H1 (cell line): Measurements from ENCODE around the gene SLC17A5. TPM values are rescaled to one million over a fixed set of nuclear protein-coding genes. Genes with fewer than 3 reads are reported as not detected.
"Not testable (repeated sequence)": the region's sequence is repeated elsewhere in the genome, so short reads cannot be mapped to it uniquely, and the experiment has no call there.

Source experiments
- CTCF ChIA-PET: fragments of 300-600 bp; sonication (Branson Sonifier 250); formaldehyde crosslinking; loops from one replicate; lab custom pipeline; 2021; ENCODE audit not compliant: partially characterized antibody; lab: Charles Lee
- POLR2A ChIA-PET: fragments of 300-600 bp; sonication (Branson Sonifier 250); formaldehyde crosslinking; loops from one replicate; lab custom pipeline; 2021; ENCODE audit warnings: inconsistent platforms; ENCODE audit not compliant: partially characterized antibody; lab: Charles Lee
- DNase-seq, 2 experiments: peaks; one replicate each; pipeline versions ENCODE4 v3.0.0 to v3.0.0-alpha.2; 2010 to 2022; ENCODE audit warnings: low spot score in 2 of 2, low read depth in 1 of 2, mixed read lengths in 1 of 2
- FAIRE-seq: peaks from 2 replicates; lab custom pipeline; 2011; peaks lifted over from hg19 to GRCh38; lab: Jason Lieb, UNC
- H2AFZ ChIP-seq: 2 replicates; pipeline ENCODE4 v1.8.1; 2012; ENCODE audit warnings: low read length, inconsistent platforms
- H2AK5ac ChIP-seq: 2 replicates; pipeline ENCODE4 v1.6.1; 2013; ENCODE audit warnings: low read depth, low read length
- H2BK120ac ChIP-seq: replicated peaks from 2 replicates; pipeline ENCODE3; 2013; ENCODE audit warnings: low read depth, low read length, inconsistent platforms
- H2BK12ac ChIP-seq: 2 replicates; pipeline ENCODE4 v1.6.1; 2013; ENCODE audit warnings: low read depth, low read length
- H2BK15ac ChIP-seq: 2 replicates; pipeline ENCODE4 v1.6.1; 2013; ENCODE audit warnings: low read length
- H2BK20ac ChIP-seq: 2 replicates; pipeline ENCODE4 v1.6.1; 2013; ENCODE audit warnings: low read length
- H2BK5ac ChIP-seq: 2 replicates; pipeline ENCODE4 v1.6.1; 2013; ENCODE audit warnings: low read depth, low read length
- H3K14ac ChIP-seq: 2 replicates; pipeline ENCODE4 v1.6.1; 2013; ENCODE audit warnings: inconsistent platforms; ENCODE audit not compliant: insufficient read length
- H3K18ac ChIP-seq: 2 replicates; pipeline ENCODE4 v1.6.1; 2013; ENCODE audit warnings: low read length; ENCODE audit errors: extremely low read depth
- H3K23ac ChIP-seq: 2 replicates; pipeline ENCODE4 v1.6.1; 2013; ENCODE audit warnings: inconsistent platforms; ENCODE audit not compliant: insufficient read length
- H3K23me2 ChIP-seq: 2 replicates; pipeline ENCODE4 v1.6.1; 2013; ENCODE audit warnings: low read depth, low read length
- H3K27ac ChIP-seq: 2 replicates; pipeline ENCODE4 v1.6.1; 2011; ENCODE audit warnings: low read depth, low read length, inconsistent platforms
- H3K27me3 ChIP-seq, 4 experiments: replicated peaks in 1 of 4; 1 replicate in 1 of 4; 2 replicates in 3 of 4; pipeline versions ENCODE4 v1.6.1 to v1.8.1; 2011 to 2013; ENCODE audit warnings: low read length in 3 of 4, mild to moderate bottlenecking in 3 of 4, inconsistent platforms in 2 of 4, mixed read lengths in 2 of 4, moderate library complexity in 1 of 4; ENCODE audit not compliant: control insufficient read depth in 3 of 4, insufficient read depth in 3 of 4; ENCODE audit errors: extremely low read depth in 1 of 4
- H3K36me3 ChIP-seq, 4 experiments: 2 replicates each; pipeline versions ENCODE4 v1.6.1 to v1.8.1; 2011 to 2013; ENCODE audit warnings: mild to moderate bottlenecking in 4 of 4, low read length in 3 of 4, moderate library complexity in 2 of 4, control low read depth in 1 of 4, inconsistent platforms in 1 of 4; ENCODE audit not compliant: insufficient read depth in 4 of 4, control insufficient read depth in 2 of 4
- H3K4ac ChIP-seq: replicated peaks from 2 replicates; pipeline ENCODE3; 2013; ENCODE audit warnings: low read length, low read depth, mixed read lengths, inconsistent platforms; ENCODE audit not compliant: insufficient read length
- H3K4me1 ChIP-seq, 4 experiments: replicated peaks in 1 of 4; 1 replicate in 1 of 4; 2 replicates in 3 of 4; pipeline versions ENCODE4 v1.6.1 to v1.8.1; 2011 to 2013; ENCODE audit warnings: low read length in 3 of 4, inconsistent platforms in 2 of 4, mixed read lengths in 1 of 4; ENCODE audit not compliant: insufficient read depth in 4 of 4, control insufficient read depth in 3 of 4
- H3K4me2 ChIP-seq, 2 experiments: 2 replicates each; pipeline versions ENCODE4 v1.6.1 to v1.8.1; 2011 to 2013; ENCODE audit warnings: low read depth in 2 of 2, low read length in 2 of 2, control low read depth in 1 of 2, inconsistent platforms in 1 of 2, mild to moderate bottlenecking in 1 of 2; ENCODE audit not compliant: insufficient read depth in 1 of 2
- H3K4me3 ChIP-seq, 4 experiments: fragments of 200-600, 300-600 bp in 1 of 4; sonication (generic), shearing (Covaris generic), sonication (Bioruptor Twin) in 1 of 4; 2 replicates each; pipeline versions ENCODE4 v1.5.1 to v1.8.1; 2011 to 2016; ENCODE audit warnings: low read length in 4 of 4, low read depth in 3 of 4, control low read depth in 2 of 4, inconsistent platforms in 2 of 4, mild to moderate bottlenecking in 2 of 4, mixed read lengths in 1 of 4, moderate library complexity in 1 of 4; ENCODE audit not compliant: insufficient read depth in 2 of 4; ENCODE audit errors: extremely low read depth in 1 of 4
- H3K56ac ChIP-seq: replicated peaks from 2 replicates; pipeline ENCODE3; 2013; ENCODE audit warnings: low read depth, mild to moderate bottlenecking, mixed read lengths, low read length, inconsistent platforms; ENCODE audit not compliant: insufficient read length
- H3K79me1 ChIP-seq: 2 replicates; pipeline ENCODE4 v1.6.1; 2013; ENCODE audit warnings: low read depth, low read length, control low read depth
- H3K79me2 ChIP-seq, 2 experiments: 2 replicates each; pipeline versions ENCODE4 v1.6.1 to v1.8.1; 2012 to 2013; ENCODE audit warnings: low read length in 2 of 2, mild to moderate bottlenecking in 2 of 2, inconsistent platforms in 1 of 2; ENCODE audit not compliant: insufficient read depth in 2 of 2, control insufficient read depth in 1 of 2
- H3K9ac ChIP-seq, 4 experiments: replicated peaks in 1 of 4; 1 replicate in 1 of 4; 2 replicates in 3 of 4; pipeline versions ENCODE4 v1.6.1 to v1.8.1; 2011 to 2013; ENCODE audit warnings: low read depth in 3 of 4, low read length in 3 of 4, control low read depth in 2 of 4, mild to moderate bottlenecking in 2 of 4, moderate library complexity in 2 of 4, inconsistent platforms in 1 of 4; ENCODE audit errors: extremely low read depth in 1 of 4
- H3K9me3 ChIP-seq, 2 experiments: 2 replicates each; pipeline versions ENCODE4 v1.6.1 to v1.8.1; 2012 to 2013; ENCODE audit warnings: mild to moderate bottlenecking in 2 of 2, moderate library complexity in 2 of 2, control low read depth in 1 of 2, inconsistent platforms in 1 of 2, low read depth in 1 of 2, low read length in 1 of 2, mixed read lengths in 1 of 2; ENCODE audit not compliant: insufficient read depth in 2 of 2
- H4K20me1 ChIP-seq, 2 experiments: replicated peaks in 1 of 2; 2 replicates each; pipeline versions ENCODE3 to v1.8.1; 2011 to 2013; ENCODE audit warnings: inconsistent platforms in 2 of 2, low read length in 2 of 2, mild to moderate bottlenecking in 1 of 2; ENCODE audit not compliant: insufficient read depth in 2 of 2, control insufficient read depth in 1 of 2
- H4K5ac ChIP-seq: 2 replicates; pipeline ENCODE4 v1.6.1; 2013; ENCODE audit warnings: low read length, low read depth, mixed read lengths, inconsistent platforms; ENCODE audit not compliant: insufficient read length
- H4K8ac ChIP-seq: 2 replicates; pipeline ENCODE4 v1.8.0; 2013; ENCODE audit warnings: mild to moderate bottlenecking, moderate library complexity, low read length, inconsistent platforms; ENCODE audit not compliant: insufficient read depth; ENCODE audit errors: extremely low read depth
- H4K91ac ChIP-seq: replicated peaks from 2 replicates; pipeline ENCODE3; 2013; ENCODE audit warnings: low read length, mixed read lengths, inconsistent platforms; ENCODE audit not compliant: insufficient read length
- WGBS, 2 experiments: shearing (Covaris generic) in 1 of 2; methylation state at CpG; one replicate each; pipeline versions ENCODE4 v1.1.6 to v1.1.7; 2013 to 2015; ENCODE audit warnings: low lambda C conversion rate in 2 of 2, mixed read lengths in 2 of 2, inconsistent platforms in 1 of 2, low coverage in 1 of 2, missing lambda C conversion rate in 1 of 2; ENCODE audit not compliant: insufficient replicate concordance in 2 of 2, insufficient coverage in 1 of 2, insufficient read length in 1 of 2; ENCODE audit errors: extremely low coverage in 1 of 2, missing lambda C conversion rate in 1 of 2; 5-methylcytosine and 5-hydroxymethylcytosine counted together
- polyA plus RNA-seq, 7 experiments: library from polyadenylated mRNA; depleted of rRNA in 3 of 7; stranded (reverse) in 5 of 7; unstranded in 2 of 7; fragments of >200 nt in 5 of 7; fragments of 200-250 nt in 2 of 7; gene quantifications; 1 replicate in 5 of 7; 2 replicates in 1 of 7; 4 replicates in 1 of 7; pipeline versions ENCODE4 v1.2.1 to v1.2.3, GENCODE V29; 2011 to 2013; ENCODE audit warnings: missing spikeins in 2 of 7, mixed read lengths in 2 of 7
- total RNA-seq: library from RNA; stranded (reverse); fragmentation: NEBNext Ultra II Directional; extraction: Animal tissue kit (Norgen Biotek cat#: 25700); gene quantifications from 2 replicates; pipeline ENCODE4 v1.2.1, GENCODE V29; 2021

Gene SLC17A5
- total and polyA plus RNA-seq, 2 of the 8 experiments (the other 6 are each of a cell fraction or from before 2014, with no cell fraction given), result 11.0 to 11.9 TPM

DNA sequence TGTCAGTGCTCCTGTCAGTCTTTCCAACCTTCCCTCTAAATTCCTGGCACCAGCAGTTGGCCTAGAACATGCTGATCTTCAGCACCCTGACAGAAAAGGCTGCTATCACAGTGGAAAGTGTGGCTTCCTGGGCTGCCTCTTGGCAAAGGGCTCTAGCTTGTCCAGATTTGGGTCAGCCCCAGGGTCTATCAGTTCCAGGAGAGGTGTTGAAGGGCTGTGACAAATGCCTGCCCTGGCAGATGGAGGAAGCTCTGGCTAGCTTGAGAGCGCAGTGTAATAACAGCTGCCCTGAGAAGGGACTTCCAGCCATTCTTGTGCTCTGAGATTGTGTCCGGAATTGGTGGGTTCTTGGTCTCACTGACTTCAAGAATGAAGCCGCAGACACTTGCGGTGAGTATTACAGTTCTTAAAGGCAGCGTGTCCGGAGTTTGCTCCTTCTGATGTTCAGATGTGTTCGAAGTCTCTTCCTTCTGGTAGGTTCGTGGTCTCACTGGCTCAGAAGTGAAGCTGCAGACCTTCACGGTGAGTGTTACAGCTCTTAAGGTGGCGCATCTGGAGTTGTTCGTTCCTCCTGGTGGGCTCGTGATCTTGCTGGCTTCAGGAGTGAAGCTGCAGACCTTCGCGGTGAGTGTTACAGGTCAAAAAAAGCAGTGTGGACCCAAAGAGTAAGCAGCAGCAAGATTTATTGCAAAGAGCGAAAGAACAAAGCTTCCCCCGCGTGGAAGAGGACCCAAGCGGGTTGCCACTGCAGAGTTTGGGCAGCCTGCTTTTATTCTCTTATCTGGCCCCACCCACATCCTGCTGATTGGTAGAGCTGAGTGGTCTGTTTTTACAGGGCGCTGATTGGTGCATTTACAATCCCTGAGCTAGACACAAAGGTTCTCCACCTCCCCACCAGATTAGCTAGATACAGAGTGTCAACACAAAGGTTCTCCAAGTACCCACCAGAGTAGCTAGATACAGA lies 82.3 kb downstream of the SLC17A5 start:
- Histone ChIP-seq H4K91ac (peak overlapping the region; percentile 59), H2BK5ac (peak overlapping the region; percentile 82), H3K18ac (peak overlapping the region; percentile 21; the same call in 1 of the 2 replicates), H2AK5ac (peak overlapping the region; percentile 30; the same call in 1 of the 2 replicates), H2BK120ac (peak overlapping the region; percentile 2), H2BK15ac (peak overlapping the region; percentile 73; the same call in 1 of the 2 replicates), H2BK12ac (peak overlapping the region; percentile 39; the same call in 1 of the 2 replicates)
- ChIA-PET CTCF (interaction anchor here (0.8 to 1.6 kb wide), 4 partner anchors 13 to 40 kb away, joined by 3 to 4 read pairs (median 4); no protein-coding TSS in a partner anchor), POLR2A (interaction anchor here (1.3 to 45.0 kb wide), 3 partner anchors 8 to 50 kb away, joined by 3 to 1482 read pairs (median 82); partner anchors contain the start of gene EEF1A1)
- not testable (repeated sequence) for H4K5ac ChIP-seq, H3K9me3 ChIP-seq, H2BK20ac ChIP-seq, H3K27ac ChIP-seq, H3K23ac ChIP-seq, H3K56ac ChIP-seq, H3K4me1 ChIP-seq, FAIRE-seq, DNase-seq, H3K14ac ChIP-seq, H3K9ac ChIP-seq, H2AFZ ChIP-seq, H3K36me3 ChIP-seq, H4K20me1 ChIP-seq, H4K8ac ChIP-seq, H3K23me2 ChIP-seq, H3K27me3 ChIP-seq, H3K4ac ChIP-seq, H3K79me2 ChIP-seq, H3K79me1 ChIP-seq, H3K4me3 ChIP-seq, H3K4me2 ChIP-seq
- WGBS, 2 experiments, result 93% methylated on average over 19 of the region's 19 CpGs; no CpG with 5 or more reads in 1 of the 2 experiments
